Fibroblast of upper back skin (primary cell): Measurements from ENCODE around the gene SEMA6D.

Experiments
- DNase-seq: peaks from one replicate; pipeline ENCODE4 v3.0.0-alpha.2; 2013

The SEMA6D gene

DNA sequence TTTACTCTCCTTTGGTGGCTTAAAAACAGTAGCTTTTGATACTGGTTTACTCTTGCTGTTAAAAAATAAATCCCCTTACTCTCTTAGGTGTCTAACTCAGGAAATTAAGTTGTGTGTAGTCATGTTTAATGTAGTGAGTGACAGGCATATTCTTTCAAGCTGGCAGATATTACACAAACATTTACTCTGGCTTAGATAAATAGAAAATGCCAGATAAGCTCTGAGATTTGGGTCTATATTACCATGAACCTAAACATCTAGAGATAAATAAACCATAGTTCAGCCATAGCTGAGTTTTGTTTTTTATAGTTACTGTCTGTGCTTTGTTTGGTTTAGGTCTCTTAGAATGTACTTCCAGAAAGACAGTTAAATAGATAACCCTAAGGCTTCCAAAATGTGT is 2.4 kb downstream of the SEMA6D start:
- no peak for DNase-seq

DNA sequence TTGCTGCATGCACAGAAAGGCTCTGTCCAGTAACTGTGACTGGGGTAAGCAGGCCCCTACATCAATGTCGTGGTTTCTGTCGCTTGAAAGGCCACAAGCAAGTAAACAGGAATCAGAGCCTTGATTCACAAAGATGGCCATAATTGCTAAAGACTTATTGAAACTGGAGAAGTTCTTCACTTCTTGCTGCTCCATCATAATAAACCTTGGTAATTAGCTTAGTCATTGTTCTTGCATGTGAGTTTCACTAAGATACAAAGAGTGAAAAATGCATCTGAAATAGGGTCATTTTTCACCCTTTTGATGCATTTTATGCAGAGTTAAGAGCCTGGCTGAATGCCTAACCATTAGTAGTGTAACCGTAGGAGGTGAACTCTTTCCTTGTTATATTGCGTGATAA is 3.2 kb downstream of the SEMA6D start:
- DNase-seq = peak; percentile 28

DNA sequence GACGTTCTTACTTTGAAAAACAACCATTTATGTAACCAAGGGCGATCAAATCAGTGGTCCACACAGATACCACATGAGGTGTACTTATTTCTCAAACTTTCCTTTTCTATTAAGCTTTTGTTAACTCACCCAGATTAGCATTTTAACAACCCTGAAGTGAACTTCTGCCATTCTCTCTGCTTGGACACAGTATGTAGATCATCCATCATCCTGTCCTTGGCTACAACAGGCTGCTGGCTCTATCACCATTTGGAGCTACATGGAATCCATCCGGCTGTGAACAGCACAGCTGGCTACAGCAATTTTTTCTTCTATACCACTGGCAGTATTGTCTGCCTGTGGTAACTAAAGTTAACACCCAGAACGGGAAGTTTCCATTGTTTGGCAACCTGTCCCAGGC is 4.4 kb downstream of the SEMA6D start:
- DNase-seq = no peak

DNA sequence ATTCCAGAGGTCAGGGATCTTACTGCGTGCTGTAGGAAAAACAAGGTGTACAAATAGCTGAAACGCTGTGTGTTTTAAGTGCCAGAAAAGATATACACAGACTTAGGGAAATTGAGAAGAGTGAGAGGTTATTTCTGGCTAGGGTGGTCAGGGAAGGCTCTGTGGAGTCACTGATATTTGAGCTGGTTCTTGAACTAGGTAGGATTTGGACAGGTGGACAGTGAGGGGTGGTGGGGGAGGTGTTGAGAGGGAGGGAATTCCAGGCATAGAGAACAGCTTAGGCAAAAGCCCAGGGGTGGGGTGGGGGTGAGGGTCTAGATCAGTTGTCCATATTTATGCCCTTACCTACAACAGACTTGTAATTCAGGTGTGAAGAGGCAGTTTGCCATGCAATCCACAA is 7.0 kb downstream of the SEMA6D start:
- no peak for DNase-seq

DNA sequence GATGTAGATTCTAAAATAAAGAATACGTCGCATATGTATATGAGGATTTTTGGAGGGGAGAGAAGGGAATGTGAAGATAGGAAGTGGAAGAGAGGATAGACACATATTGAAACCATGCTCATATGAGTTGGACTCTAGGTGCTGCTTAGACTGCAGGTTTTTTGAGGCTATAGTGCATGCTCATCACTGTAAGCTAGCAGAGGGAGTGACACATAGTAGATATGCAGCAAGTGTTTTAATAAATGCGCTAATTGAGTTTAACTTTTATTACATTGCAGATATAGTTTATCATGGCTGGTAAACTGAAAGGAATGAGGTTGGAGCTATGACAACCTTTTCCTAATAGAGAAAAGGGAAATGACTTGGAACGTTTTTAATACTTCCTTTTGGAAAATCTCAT is 7.7 kb downstream of the SEMA6D start:
- DNase-seq = no peak

DNA sequence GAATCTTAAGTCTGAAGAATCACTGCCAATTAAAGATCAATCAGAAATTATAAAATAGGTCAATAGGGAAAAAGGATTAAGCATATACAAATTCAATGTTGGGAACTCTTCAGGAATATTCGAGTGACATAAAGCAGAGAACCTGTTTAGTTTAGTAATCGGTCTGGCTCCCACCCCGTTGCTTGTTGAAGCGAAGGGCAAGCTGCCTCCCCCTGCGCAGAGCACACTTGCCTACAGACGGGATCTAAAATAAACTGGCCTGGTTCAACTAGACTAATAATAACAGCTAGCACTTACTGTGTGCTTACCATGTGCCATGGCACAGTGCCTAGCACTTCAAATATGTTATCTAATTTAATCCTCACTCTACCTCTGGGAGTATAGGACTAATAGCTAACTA is 8.6 kb downstream of the SEMA6D start:
- no peak for DNase-seq

DNA sequence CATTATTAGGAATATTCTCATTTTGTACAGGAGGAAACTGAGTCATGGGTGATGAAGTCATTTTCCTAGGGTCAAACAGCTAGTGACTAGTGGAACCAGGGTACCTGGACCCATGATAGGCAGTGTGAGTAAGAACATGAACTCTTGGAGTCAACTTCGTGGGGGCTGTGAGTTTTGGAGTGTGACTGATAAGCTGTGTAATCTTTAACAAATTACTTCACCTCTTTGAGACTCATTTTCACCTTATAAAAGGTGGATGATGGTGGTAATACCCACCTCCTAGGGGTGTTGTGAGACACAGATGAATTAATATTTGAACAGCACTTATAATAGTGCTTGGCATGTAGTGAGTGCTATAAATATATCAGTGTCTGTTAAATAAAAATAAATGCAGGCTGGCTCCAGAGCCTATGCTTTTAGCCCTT is 9.1 kb downstream of the SEMA6D start:
- no peak for DNase-seq

DNA sequence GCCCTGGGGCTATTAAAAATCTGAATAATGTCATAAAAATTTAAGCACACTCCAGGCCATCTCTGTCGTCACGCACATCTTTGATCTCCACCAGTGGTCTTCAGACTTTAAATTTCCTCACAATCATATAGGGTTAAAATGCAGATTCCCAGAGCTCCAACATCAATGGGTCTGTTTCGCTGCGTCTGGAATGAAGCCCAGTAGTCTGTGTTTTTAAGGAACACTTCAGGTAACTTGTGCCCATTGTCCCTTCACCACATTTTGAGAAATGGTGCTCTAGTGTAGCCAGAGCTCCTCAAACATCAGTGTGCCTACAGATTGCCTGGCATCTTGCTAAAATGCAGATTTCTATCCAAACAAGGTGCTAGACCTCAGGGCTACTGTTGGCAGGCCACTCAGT is 9.8 kb downstream of the SEMA6D start:
- DNase-seq = no peak

DNA sequence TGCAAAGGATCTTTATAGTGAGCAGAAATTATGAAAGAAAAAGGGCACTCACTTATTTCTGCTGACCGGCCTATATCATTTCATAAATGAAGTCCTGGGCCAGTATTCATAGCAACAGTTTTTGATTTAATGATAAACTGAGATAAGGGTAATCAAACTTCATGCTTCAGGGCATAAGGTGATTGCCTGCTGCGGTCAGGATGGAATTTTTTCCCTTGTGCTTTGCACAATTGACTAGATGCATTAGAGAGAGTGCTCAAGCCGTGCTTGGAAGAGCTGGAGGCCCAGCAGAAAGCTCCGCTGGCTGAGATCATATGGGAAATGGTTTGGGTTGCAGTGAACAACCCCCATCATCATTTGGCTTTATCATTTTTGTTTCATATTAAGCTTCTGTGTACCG is 10.4 kb downstream of the SEMA6D start:
- no peak for DNase-seq

DNA sequence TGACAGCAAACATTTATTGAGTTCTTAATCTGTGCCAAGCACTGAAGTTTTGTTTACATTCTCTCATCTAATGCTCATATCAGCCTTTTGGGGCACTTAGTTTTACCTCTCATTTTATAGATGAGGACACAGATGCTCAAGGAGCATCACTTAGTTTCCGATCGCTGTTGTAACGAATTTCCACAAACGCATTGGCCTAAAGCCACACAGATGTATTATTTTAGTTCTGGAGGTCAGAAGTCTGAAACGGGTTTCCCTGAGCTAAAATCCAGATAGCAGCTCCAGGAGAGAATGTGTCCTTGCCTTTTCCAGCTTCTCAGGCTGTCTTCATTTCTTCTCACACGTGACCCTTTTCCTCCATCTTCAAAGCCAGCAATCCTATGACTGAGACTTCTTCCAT is 11.1 kb downstream of the SEMA6D start:
- DNase-seq = no peak

DNA sequence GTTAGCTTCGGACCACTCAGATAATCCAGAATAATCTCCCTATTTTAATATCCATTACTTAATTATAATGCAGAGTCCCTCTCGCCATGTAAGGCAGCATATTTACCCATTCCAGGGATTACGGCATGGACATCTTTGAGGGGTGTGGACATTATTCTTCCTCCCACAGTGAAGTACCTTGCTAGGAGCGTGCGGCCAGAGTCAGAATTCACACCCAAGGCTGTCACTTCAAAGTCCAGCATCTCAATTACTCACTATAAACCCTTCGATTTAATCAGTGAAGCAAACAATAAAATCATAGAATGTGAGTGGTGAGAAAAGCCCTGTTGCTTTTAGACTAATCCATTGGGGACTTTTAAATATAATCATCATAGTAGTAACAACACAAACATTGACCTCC is 11.6 kb downstream of the SEMA6D start:
- DNase-seq = no peak

DNA sequence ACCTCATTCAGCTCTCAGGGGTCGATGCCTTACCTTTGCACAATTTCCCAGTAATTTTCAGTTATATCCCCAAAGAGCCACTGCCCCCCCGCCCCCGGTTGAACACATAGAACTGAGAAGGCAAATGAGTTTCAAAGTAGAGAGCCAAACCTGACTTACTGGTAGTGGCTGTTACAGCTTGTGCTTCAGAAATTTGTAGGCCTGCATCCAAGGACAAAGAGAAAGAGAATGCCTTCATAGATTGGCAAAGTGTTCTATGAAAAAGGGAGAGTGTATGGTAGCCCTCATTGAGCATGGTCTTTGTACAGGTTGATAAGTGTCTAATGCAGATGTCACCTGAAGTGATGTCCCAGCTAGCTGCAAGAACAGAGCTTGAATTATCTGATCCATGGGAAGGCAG is 13.9 kb downstream of the SEMA6D start:
- DNase-seq = no peak

DNA sequence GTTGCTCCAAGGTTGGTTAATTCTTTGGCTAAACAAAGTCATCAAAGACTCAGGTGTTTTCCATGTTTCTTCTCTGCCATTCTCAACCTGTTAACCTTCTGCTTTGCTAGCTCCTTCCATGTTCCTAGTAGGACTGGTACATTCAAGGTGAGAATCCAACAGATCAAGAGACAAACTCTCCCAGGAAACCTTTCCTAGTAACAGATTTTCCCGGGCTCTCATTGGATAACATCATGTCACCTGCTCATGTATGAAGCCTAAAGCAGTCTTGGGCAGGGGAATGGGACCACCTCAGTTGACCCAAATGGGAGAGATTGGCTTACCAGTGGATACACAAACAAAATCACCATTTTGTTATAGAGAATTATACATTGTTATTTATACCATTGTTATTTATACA is 14.9 kb downstream of the SEMA6D start:
- no peak for DNase-seq

DNA sequence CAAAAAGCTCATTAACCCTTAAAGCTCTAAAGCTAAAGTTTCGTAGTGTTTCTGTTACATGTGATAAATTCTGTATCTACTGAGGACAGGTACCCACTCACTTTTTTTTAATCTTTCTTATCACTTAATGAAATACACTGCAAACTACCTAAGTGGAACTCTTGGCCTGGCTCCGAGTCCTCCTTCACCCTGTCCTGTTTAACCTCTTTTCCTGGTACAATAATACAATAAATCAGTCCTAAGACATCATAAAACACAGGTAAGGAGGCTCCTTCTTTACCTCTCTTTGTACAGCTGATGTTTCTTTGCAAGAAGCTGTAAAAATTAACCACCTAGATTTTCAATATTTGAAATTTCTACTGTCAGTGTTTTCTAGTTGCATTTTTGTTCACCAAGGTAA is 15.8 kb downstream of the SEMA6D start:
- no peak for DNase-seq

DNA sequence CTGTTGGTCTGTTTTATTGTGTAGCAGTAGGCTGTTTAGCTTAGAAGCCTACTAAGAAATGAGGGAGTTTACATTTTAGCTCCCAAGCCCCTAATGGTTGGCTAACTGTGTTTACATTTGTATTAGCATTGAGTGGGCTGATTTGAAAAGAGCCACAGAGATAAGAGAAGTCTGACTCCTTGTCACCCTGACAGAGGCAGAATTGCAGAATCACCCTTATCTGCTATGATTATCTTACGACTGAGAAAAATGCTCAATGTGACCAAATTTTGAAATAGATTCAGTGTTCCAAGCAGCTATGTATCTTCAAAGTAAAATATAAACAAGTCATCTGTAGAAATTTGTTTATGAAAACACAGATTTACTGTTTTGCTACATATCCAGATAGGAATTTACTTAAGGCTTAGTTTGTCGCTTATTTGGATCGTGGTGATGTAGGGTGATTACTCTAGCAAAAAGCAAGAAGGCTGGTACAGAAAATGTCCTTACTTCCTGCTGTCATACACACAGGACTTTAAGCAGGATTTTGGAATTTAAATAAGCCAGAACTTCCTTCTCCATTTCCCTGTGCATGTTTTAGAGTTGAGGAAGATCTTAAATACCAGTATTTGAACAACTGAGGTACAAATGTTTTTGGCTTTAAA is 19.0 kb downstream of the SEMA6D start:
- DNase-seq = no peak

DNA sequence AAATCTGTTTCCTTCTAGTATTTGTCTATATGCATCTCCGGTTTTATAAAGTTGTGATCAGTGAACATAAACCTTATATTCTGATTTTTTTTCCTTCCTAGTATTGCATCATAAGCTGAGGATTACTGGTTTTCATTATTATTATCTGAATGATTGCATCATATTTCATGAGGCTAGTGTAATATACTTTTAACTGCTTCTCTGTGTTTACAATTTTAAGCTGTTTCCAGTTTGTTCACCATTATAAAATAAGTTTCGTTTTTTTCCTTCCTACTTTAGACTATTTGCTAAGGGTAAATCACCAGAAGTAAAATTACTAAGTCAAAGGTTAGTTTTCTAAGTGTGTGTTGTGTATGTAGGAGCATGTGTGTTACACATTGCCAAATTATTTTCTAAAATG is 20.2 kb downstream of the SEMA6D start:
- DNase-seq = peak; percentile 39

DNA sequence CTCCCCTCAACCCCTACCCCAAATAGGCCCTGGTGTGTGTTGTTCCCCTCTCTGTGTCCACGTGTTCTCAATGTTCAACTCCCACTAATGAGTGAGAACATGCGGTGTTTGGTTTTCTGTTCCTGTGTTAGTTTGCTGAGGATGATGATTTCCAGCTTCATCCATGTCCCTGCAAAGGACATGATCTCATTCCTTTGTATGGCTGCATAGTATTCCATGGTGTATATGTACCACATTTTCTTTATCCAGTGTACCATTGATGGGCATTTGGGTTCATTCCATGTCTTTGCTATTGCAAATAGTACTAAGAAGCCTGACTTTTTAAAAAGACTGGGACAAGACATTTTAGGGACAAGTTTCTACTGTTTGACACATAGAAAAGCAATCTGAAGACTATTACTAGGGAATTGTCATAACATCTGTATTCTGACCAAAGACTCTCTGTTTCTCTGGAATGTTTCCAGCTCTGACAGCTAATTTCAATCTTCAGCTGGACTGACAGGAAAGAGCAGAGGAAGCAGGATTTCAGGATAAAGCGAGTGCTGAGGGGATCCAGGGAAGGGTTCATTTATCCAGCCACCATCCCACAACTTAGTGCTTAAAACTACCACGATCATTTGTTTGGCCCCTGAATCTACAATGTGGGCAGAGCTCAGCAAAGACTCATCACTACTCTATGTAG is 21.0 kb downstream of the SEMA6D start:
- peak; percentile 37 for DNase-seq

DNA sequence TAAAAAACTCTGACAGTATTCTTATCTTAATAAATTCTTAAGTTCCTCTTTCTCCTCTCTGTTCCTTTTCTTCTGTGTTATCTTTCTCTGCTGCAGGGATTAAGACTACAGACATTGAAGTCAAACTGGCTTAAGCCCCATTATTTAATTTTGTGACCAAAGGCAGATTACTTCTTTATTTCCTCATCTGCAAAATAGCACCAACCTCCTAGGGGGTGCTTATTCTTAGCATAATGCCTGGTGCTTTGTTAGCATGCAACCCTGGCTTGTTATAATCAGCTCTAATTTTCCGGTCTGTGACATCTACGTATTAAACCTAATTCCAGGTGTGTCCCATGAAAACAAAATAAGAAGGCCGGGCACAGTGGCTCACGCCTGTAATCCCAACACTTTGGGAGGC is 23.8 kb downstream of the SEMA6D start:
- DNase-seq = no peak

DNA sequence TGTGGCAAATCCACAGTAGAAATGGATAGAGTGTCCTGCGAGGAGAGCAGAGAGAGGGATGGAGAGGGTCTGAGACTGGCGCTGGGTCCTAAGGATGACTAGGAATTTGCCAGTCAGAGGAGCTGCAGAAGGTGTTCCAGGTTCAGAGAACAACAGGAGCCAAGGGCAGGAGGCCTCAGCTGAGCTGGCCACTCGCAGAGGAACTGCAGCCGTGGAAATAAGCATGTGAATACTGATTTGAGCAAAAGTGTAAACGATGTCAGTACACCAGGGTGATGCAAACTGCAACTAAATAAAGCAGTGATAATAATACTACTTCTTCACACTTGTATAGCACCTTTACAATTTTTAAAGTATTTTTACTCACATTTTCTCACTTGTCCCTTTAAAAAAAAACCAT is 24.6 kb downstream of the SEMA6D start:
- DNase-seq = no peak

DNA sequence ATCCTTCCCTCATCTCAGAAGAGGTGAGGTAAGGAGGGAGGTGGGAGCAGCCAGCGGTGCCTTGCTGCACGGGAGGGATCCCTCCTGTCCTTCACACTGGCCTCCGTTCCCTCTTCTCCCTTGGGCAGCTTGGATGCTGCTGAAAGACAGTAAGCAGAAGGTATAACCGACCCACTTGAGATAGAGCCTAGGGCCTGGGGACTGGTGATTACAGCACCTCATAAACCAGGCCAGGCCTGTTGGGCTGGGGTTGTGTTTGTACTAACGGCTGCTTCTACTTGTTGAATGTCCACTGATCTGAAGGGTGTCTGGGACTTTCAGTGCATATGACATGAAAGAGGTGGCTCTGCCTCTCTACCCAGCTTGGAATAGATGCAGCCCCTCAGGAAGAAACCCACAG is 25.0 kb downstream of the SEMA6D start:
- no peak for DNase-seq

DNA sequence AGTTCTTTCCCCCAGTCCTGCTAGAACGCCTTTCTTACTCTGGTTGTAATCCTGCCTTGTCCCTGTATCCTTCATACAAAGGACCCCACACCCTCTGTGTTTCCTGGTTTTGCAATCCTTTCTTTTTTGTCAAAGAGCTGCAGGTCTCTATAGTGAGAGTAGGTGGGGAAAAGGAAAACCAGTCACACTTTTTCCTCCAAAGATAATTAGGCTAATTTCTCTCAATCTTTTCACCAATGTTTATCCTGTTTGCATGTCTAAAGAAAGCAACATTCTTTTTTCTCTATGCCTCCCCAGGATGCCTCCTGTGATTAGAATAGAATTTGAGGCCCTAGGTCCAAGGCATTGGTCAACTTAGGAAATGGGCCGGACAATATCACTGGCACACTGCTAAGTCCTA is 25.4 kb downstream of the SEMA6D start:
- DNase-seq = no peak

DNA sequence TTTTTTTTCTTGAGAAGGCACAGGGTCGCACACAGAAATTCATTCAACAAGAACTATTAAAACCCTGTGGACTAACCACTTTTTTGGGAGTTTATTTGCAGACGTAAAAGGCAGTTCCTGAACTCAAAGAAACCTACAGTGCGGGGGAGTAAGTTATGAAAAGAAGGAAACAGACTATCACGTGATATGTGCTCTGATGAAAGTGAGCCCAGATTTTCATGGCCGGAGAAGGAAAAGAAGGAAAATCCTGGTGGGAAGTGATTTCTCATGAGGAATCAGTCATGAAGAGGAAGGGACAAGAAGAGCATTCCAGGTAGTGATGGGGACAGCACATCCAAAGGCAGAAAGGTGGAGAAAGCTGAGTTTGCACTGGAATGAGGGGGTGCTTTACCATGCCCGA is 26.1 kb downstream of the SEMA6D start:
- DNase-seq = no peak

DNA sequence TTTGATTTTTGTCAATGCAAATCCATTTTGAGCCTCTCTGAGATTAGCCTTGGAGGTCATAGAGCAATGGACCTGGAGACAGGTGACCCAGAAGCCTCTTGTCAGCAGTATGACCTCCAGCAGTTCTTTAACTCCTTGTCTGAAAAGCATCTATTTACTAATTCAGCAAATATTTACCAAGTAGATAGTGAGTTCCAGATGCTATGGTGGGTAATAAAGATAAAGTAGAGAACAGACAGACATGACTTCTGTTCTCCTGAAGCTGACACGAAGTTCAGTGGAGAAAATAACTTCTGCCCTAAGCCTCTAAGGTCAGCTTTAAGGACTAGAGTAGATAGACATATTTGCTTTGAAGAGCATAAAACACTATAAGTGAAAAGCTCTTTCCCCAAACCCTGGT is 26.6 kb downstream of the SEMA6D start:
- DNase-seq = no peak

DNA sequence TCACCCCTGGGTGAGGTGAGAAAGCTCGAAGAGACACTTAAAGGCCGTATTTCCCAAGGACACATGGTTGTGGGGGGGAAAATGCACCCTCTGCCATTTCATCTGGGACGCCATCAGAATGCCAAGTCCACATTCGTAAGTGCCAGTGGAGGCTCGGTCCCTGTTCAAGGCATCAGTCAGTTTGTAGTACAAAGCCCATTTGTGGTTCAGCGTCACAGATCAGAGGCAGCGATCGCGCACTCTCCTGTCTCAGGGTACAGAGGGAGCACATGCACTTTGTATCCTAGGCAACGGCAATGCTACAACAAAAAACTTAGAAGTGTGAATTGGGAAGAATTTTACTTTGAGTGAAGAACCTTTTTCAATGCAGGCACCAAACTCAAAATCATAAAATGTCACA is 27.2 kb downstream of the SEMA6D start:
- DNase-seq = no peak

DNA sequence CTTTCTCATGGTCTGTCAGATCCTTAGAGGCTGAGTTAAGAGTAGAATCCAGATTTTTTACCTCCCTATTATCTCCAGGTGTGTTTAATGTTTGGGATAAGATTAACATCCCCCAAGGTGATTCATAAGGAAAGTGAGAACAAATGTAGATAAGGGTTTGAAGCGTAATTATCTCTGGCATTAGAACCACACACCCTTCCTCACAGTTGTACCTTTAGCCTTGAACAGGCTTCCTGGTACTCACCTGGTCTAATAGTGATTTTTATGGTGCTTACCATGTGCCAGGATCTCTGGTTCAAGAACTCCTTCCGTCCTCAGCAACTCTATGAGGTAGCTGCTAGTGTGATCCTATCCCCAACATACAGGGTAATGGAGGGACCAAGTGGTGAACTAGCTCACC is 27.7 kb downstream of the SEMA6D start:
- DNase-seq = no peak
